ENCODE data around the gene GPRC5C. TPM values are rescaled to one million over a fixed set of nuclear protein-coding genes. Genes with fewer than 3 reads are reported as not detected.

Gene GPRC5C
- total and polyA plus RNA-seq, 8 donors: 38.2 to 106 (median 49.9) TPM

GRCh38 chr17:74448756-74449155 is 16.9 kb downstream of the GPRC5C start:
- Histone ChIP-seq H3K9me3 (no peaks in the 10 kb centered on the region), H3K4me3 (no peak overlapping the region), H3K27me3 (no peaks in the 10 kb centered on the region), H3K36me3 (peaks cover 0 to 18% (median 4%) of the 10 kb centered on the region in 3 donors), H3K4me1 (peaks cover 20 to 22% (median 22%) of the 10 kb centered on the region in 3 donors), H3K27ac (no peak overlapping the region)
- DNase-seq (peak in 1 of 6 donors; percentile 12), FAIRE-seq (no peak), ATAC-seq (no peak)
- TF ChIP-seq CTCF (IDR thresholded peaks at IDR 0.05): no peak
- intact Hi-C loops (cut with DNase I): no loop called here
- 69 to 71% methylated on average over 8 of the region's 8 CpGs for WGBS, 2 donors

GRCh38 chr17:74449306-74449705 is 17.4 kb downstream of the GPRC5C start:
- Histone ChIP-seq H3K4me1 (peaks cover 15 to 17% (median 17%) of the 10 kb centered on the region in 3 donors), H3K4me3 (no peak overlapping the region), H3K36me3 (peaks cover 0 to 18% (median 4%) of the 10 kb centered on the region in 3 donors), H3K27me3 (no peaks in the 10 kb centered on the region), H3K27ac (no peak overlapping the region), H3K9me3 (no peaks in the 10 kb centered on the region)
- WGBS, 2 donors: 90 to 91% methylated on average over 11 of the region's 11 CpGs
- no peak for FAIRE-seq
- ATAC-seq: no peak
- peak in 2 of 6 donors; percentile 17 to 33 for DNase-seq
- TF ChIP-seq CTCF (IDR thresholded peaks at IDR 0.05): no peak
- intact Hi-C loops (cut with DNase I): no loop called here

GRCh38 chr17:74449773-74450172 is 17.9 kb downstream of the GPRC5C start:
- 62 to 73% methylated on average over 5 of the region's 5 CpGs for WGBS, 2 donors
- no peaks in the 10 kb centered on the region for H3K9me3 ChIP-seq
- FAIRE-seq (no peak), ATAC-seq (no peak), DNase-seq (peak in 2 of 6 donors; percentile 35 to 58)
- peaks cover 0 to 18% (median 4%) of the 10 kb centered on the region in 3 donors for H3K36me3 ChIP-seq
- H3K4me1 ChIP-seq: peaks cover 16 to 17% (median 17%) of the 10 kb centered on the region in 3 donors
- no peaks in the 10 kb centered on the region for H3K27me3 ChIP-seq
- no peak for TF ChIP-seq CTCF (IDR thresholded peaks at IDR 0.05)
- H3K27ac ChIP-seq: no peak overlapping the region
- intact Hi-C loops (cut with DNase I): no loop called here
- H3K4me3 ChIP-seq: no peak overlapping the region

GRCh38 chr17:74450231-74450630 is 18.3 kb downstream of the GPRC5C start:
- Histone ChIP-seq H3K4me1 (peaks cover 13 to 18% (median 17%) of the 10 kb centered on the region in 3 donors), H3K4me3 (no peak overlapping the region), H3K27me3 (no peaks in the 10 kb centered on the region), H3K36me3 (peaks cover 0 to 18% (median 4%) of the 10 kb centered on the region in 3 donors), H3K27ac (no peak overlapping the region), H3K9me3 (no peaks in the 10 kb centered on the region)
- no peak for ATAC-seq
- intact Hi-C loops (cut with DNase I): no loop called here
- FAIRE-seq: no peak
- DNase-seq: no peak
- WGBS, 2 donors: 92 to 93% methylated on average over 3 of the region's 3 CpGs
- no peak for TF ChIP-seq CTCF (IDR thresholded peaks at IDR 0.05)

- intact Hi-C loops (cut with DNase I): no loop called here
- DNase-seq (peak in 3 of 6 donors; percentile 13 to 45 (median 21)), ATAC-seq (no peak), FAIRE-seq (no peak)
- WGBS, 2 donors: 90% methylated on average over 13 of the region's 13 CpGs
- peaks cover 0 to 18% (median 4%) of the 10 kb centered on the region in 3 donors for H3K36me3 ChIP-seq
- H3K4me3 ChIP-seq: no peak overlapping the region
- TF ChIP-seq CTCF (IDR thresholded peaks at IDR 0.05): no peak
- H3K27me3 ChIP-seq: no peaks in the 10 kb centered on the region
- H3K4me1 ChIP-seq: peaks cover 13 to 18% (median 17%) of the 10 kb centered on the region in 3 donors
- H3K27ac ChIP-seq: no peak overlapping the region
- no peaks in the 10 kb centered on the region for H3K9me3 ChIP-seq
Measured at GRCh38 chr17:74450925-74451403, 19.1 kb downstream of the GPRC5C start.
